HL-60 (cell line): ENCODE results near the gene EXOC4.

Experiments used
- DNase-seq, 2 experiments: peaks; one replicate each; pipeline ENCODE4 v3.0.0-alpha.2; 2010 to 2020; ENCODE audit warnings: low read depth in 1 of 2, low spot score in 1 of 2
- H3K27ac ChIP-seq: fragments of 250-450 bp; sonication (Bioruptor Pico); replicated peaks from 2 replicates; pipeline ENCODE4 v1.5.1; 2020; ENCODE audit warnings: mild to moderate bottlenecking, moderate library complexity
- H3K27me3 ChIP-seq: fragments of 250-450 bp; sonication (Bioruptor Pico); 2 replicates; pipeline ENCODE4 v1.5.1; 2021; ENCODE audit warnings: mild to moderate bottlenecking, moderate library complexity; ENCODE audit not compliant: insufficient read depth, poor library complexity, severe bottlenecking
- H3K4me3 ChIP-seq: replicated peaks from 2 replicates; pipeline ENCODE4 v1.5.1; 2011; ENCODE audit warnings: mild to moderate bottlenecking, control low read depth, low read length; ENCODE audit not compliant: insufficient read depth
- GABPA ChIP-seq: IDR thresholded peaks from 2 replicates; pipeline ENCODE4 v1.6.1; 2012; ENCODE audit warnings: low read depth
- POLR2AphosphoS5 ChIP-seq: IDR thresholded peaks from 2 replicates; pipeline ENCODE4 v1.6.1; 2012; ENCODE audit warnings: low read depth
- SPI1 ChIP-seq: IDR thresholded peaks from 2 replicates; pipeline ENCODE4 v1.6.1; 2012; ENCODE audit warnings: low read depth, mild to moderate bottlenecking, borderline replicate concordance
- TF ChIP-seq, protein P1 (sequence below): IDR thresholded peaks from 2 replicates; pipeline ENCODE4 v1.6.1; 2012; ENCODE audit warnings: low read depth; ENCODE audit not compliant: insufficient replicate concordance
- TF ChIP-seq, protein P2 (sequence below): IDR thresholded peaks from one replicate; pipeline ENCODE4 v1.5.1; 2011; ENCODE audit warnings: low read length, control low read depth, inconsistent platforms; ENCODE audit not compliant: insufficient read depth

Gene EXOC4

GRCh38 chr7:133919810-133920209, 666.9 kb downstream of the EXOC4 start:
- Histone ChIP-seq H3K27me3 (no peaks in the 10 kb centered on the region), H3K27ac (no peak overlapping the region), H3K4me3 (no peak overlapping the region)
- DNase-seq: no peak
- TF ChIP-seq POLR2AphosphoS5 (no peak), SPI1 (no peak), GABPA (no peak)
- TF ChIP-seq, protein P1, sequence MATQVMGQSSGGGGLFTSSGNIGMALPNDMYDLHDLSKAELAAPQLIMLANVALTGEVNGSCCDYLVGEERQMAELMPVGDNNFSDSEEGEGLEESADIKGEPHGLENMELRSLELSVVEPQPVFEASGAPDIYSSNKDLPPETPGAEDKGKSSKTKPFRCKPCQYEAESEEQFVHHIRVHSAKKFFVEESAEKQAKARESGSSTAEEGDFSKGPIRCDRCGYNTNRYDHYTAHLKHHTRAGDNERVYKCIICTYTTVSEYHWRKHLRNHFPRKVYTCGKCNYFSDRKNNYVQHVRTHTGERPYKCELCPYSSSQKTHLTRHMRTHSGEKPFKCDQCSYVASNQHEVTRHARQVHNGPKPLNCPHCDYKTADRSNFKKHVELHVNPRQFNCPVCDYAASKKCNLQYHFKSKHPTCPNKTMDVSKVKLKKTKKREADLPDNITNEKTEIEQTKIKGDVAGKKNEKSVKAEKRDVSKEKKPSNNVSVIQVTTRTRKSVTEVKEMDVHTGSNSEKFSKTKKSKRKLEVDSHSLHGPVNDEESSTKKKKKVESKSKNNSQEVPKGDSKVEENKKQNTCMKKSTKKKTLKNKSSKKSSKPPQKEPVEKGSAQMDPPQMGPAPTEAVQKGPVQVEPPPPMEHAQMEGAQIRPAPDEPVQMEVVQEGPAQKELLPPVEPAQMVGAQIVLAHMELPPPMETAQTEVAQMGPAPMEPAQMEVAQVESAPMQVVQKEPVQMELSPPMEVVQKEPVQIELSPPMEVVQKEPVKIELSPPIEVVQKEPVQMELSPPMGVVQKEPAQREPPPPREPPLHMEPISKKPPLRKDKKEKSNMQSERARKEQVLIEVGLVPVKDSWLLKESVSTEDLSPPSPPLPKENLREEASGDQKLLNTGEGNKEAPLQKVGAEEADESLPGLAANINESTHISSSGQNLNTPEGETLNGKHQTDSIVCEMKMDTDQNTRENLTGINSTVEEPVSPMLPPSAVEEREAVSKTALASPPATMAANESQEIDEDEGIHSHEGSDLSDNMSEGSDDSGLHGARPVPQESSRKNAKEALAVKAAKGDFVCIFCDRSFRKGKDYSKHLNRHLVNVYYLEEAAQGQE: no peak
- TF ChIP-seq, protein P2, sequence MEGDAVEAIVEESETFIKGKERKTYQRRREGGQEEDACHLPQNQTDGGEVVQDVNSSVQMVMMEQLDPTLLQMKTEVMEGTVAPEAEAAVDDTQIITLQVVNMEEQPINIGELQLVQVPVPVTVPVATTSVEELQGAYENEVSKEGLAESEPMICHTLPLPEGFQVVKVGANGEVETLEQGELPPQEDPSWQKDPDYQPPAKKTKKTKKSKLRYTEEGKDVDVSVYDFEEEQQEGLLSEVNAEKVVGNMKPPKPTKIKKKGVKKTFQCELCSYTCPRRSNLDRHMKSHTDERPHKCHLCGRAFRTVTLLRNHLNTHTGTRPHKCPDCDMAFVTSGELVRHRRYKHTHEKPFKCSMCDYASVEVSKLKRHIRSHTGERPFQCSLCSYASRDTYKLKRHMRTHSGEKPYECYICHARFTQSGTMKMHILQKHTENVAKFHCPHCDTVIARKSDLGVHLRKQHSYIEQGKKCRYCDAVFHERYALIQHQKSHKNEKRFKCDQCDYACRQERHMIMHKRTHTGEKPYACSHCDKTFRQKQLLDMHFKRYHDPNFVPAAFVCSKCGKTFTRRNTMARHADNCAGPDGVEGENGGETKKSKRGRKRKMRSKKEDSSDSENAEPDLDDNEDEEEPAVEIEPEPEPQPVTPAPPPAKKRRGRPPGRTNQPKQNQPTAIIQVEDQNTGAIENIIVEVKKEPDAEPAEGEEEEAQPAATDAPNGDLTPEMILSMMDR: no peak

- DNase-seq: no peak
- no peak for TF ChIP-seq GABPA
- TF ChIP-seq SPI1: no peak
- TF ChIP-seq, protein P2: no peak
- TF ChIP-seq, protein P1: no peak
- no peak for TF ChIP-seq POLR2AphosphoS5
These were observed 668.8 kb downstream of the EXOC4 start for GRCh38 chr7:133921635-133922182.

GRCh38 chr7:133923974-133924373, 671.1 kb downstream of the EXOC4 start:
- DNase-seq: no peak
- H3K27ac ChIP-seq: no peak overlapping the region
- no peaks in the 10 kb centered on the region for H3K27me3 ChIP-seq
- no peak overlapping the region for H3K4me3 ChIP-seq
- TF ChIP-seq, protein P2: no peak
- TF ChIP-seq SPI1: no peak
- TF ChIP-seq GABPA: no peak
- TF ChIP-seq, protein P1: no peak
- TF ChIP-seq POLR2AphosphoS5: no peak

More at GRCh38 chr7:133921635-133922182, 668.8 kb downstream of the EXOC4 start:
- H3K27me3 ChIP-seq: no peaks in the 10 kb centered on the region
- no peak overlapping the region for H3K4me3 ChIP-seq
- H3K27ac ChIP-seq: no peak overlapping the region
